Neuronal stem cell (in vitro differentiated cells): ENCODE results near the gene ZNF423.

Experiments
- DNase-seq: peaks from one replicate; pipeline ENCODE4 v3.0.0-alpha.2; 2013; ENCODE audit warnings: low spot score
- H2AFZ ChIP-seq: one replicate; pipeline ENCODE4 v1.6.1; 2013; ENCODE audit warnings: mild to moderate bottlenecking, low read length, inconsistent platforms
- H2AK5ac ChIP-seq: 2 replicates; pipeline ENCODE4 v1.6.1; 2013; ENCODE audit warnings: low read depth, mild to moderate bottlenecking, inconsistent platforms, low read length, moderate library complexity, mixed read lengths
- H2BK120ac ChIP-seq: 2 replicates; pipeline ENCODE4 v1.6.1; 2013; ENCODE audit warnings: low read depth, mild to moderate bottlenecking, inconsistent platforms, low read length, moderate library complexity, mixed read lengths
- H2BK12ac ChIP-seq: one replicate; pipeline ENCODE4 v1.6.1; 2013; ENCODE audit warnings: low read length, inconsistent platforms
- H2BK15ac ChIP-seq: 2 replicates; pipeline ENCODE4 v1.6.1; 2013; ENCODE audit warnings: mild to moderate bottlenecking, low read length, inconsistent platforms, mixed read lengths
- H2BK5ac ChIP-seq: one replicate; pipeline ENCODE4 v1.6.1; 2013; ENCODE audit warnings: inconsistent platforms, mild to moderate bottlenecking, low read length, moderate library complexity
- H3K14ac ChIP-seq: one replicate; pipeline ENCODE4 v1.6.1; 2013; ENCODE audit warnings: low read length, inconsistent platforms
- H3K18ac ChIP-seq: 2 replicates; pipeline ENCODE4 v1.6.1; 2013; ENCODE audit warnings: low read length, inconsistent platforms
- H3K23ac ChIP-seq: 2 replicates; pipeline ENCODE4 v1.6.1; 2013; ENCODE audit warnings: low read depth, mild to moderate bottlenecking, mixed read lengths, low read length, inconsistent platforms; ENCODE audit not compliant: poor library complexity
- H3K27ac ChIP-seq: replicated peaks from 3 replicates; pipeline ENCODE4 v1.5.1; 2013; ENCODE audit warnings: low read length, inconsistent platforms
- H3K27me3 ChIP-seq, 3 experiments: 2 replicates each; pipeline ENCODE4 v1.6.1; 2013; ENCODE audit warnings: low read length in 3 of 3, mild to moderate bottlenecking in 2 of 3, inconsistent platforms in 1 of 3, low read depth in 1 of 3, mixed read lengths in 1 of 3, moderate library complexity in 1 of 3; ENCODE audit not compliant: control insufficient read depth in 3 of 3, insufficient read depth in 3 of 3
- H3K36me3 ChIP-seq, 2 donors: replicated peaks in 1 of 2; 2 replicates each; pipeline ENCODE4 v1.6.1; 2013; ENCODE audit warnings: low read length in 2 of 2; ENCODE audit not compliant: control insufficient read depth in 2 of 2, insufficient read depth in 2 of 2
- H3K4ac ChIP-seq: 2 replicates; pipeline ENCODE4 v1.6.1; 2013; ENCODE audit warnings: inconsistent platforms, mild to moderate bottlenecking, low read length, moderate library complexity
- H3K4me1 ChIP-seq, 2 donors: 1 replicate in 1 of 2; 2 replicates in 1 of 2; pipeline ENCODE4 v1.6.1; 2013; ENCODE audit warnings: low read length in 2 of 2, low read depth in 1 of 2; ENCODE audit not compliant: control insufficient read depth in 2 of 2, insufficient read depth in 1 of 2
- H3K4me2 ChIP-seq: one replicate; pipeline ENCODE4 v1.6.1; 2013; ENCODE audit warnings: mild to moderate bottlenecking, low read length, inconsistent platforms; ENCODE audit not compliant: insufficient read depth, poor library complexity, severe bottlenecking
- H3K4me3 ChIP-seq, 2 donors: 2 replicates each; pipeline ENCODE4 v1.5.1; 2013; ENCODE audit warnings: low read length in 2 of 2, mild to moderate bottlenecking in 2 of 2, inconsistent platforms in 1 of 2, moderate library complexity in 1 of 2
- H3K79me1 ChIP-seq: one replicate; pipeline ENCODE4 v1.6.1; 2013; ENCODE audit warnings: low read depth, mild to moderate bottlenecking, inconsistent platforms, low read length, moderate library complexity
- H3K9ac ChIP-seq: one replicate; pipeline ENCODE4 v1.6.1; 2013; ENCODE audit warnings: mild to moderate bottlenecking, low read depth, low read length, inconsistent platforms; ENCODE audit not compliant: poor library complexity
- H3K9me3 ChIP-seq, 2 donors: replicated peaks in 1 of 2; 2 replicates each; pipeline versions ENCODE3 to v1.6.1; 2013; ENCODE audit warnings: low read length in 2 of 2, mild to moderate bottlenecking in 2 of 2, inconsistent platforms in 1 of 2, low read depth in 1 of 2, mixed read lengths in 1 of 2, moderate library complexity in 1 of 2; ENCODE audit not compliant: control insufficient read depth in 2 of 2, insufficient read depth in 1 of 2
- H4K8ac ChIP-seq: one replicate; pipeline ENCODE4 v1.6.1; 2013; ENCODE audit warnings: low read depth, mild to moderate bottlenecking, inconsistent platforms, low read length, moderate library complexity
- H4K91ac ChIP-seq: one replicate; pipeline ENCODE4 v1.6.1; 2013; ENCODE audit warnings: low read length, low read depth, mild to moderate bottlenecking, inconsistent platforms; ENCODE audit not compliant: poor library complexity
- WGBS, 2 donors: extraction: QIAGEN DNeasy Blood & Tissue Kit; methylation state at CpG; one replicate each; pipeline ENCODE4 v1.1.7; 2013; ENCODE audit warnings: missing lambda C conversion rate in 2 of 2, mixed read lengths in 1 of 2; ENCODE audit not compliant: insufficient read length in 2 of 2, insufficient replicate concordance in 1 of 2; ENCODE audit errors: extremely low coverage in 2 of 2; 5-methylcytosine and 5-hydroxymethylcytosine counted together

ZNF423 gene

GRCh38 chr16:49540836-49541235, 315.1 kb downstream of the ZNF423 start:
- Histone ChIP-seq H4K8ac (no peak overlapping the region), H3K14ac (no peak overlapping the region), H2BK5ac (no peak overlapping the region), H2BK12ac (no peak overlapping the region), H3K9ac (no peak overlapping the region), H3K4me3 (no peak overlapping the region), H3K9me3 (no peaks in the 10 kb centered on the region), H3K4me2 (no peak overlapping the region), H2AFZ (no peak overlapping the region), H3K4me1 (peaks cover 6 to 27% of the 10 kb centered on the region in 2 donors), H4K91ac (no peak overlapping the region), H2BK120ac (no peak overlapping the region), H3K79me1 (peaks cover 5% of the 10 kb centered on the region), H2AK5ac (no peak overlapping the region), H3K18ac (peak overlapping the region; percentile 40), H3K27me3 (no peaks in the 10 kb centered on the region), H3K4ac (no peak overlapping the region), H3K23ac (no peak overlapping the region), H3K27ac (no peak overlapping the region), H3K36me3 (peaks cover 0 to 6% of the 10 kb centered on the region in 2 donors), H2BK15ac (no peak overlapping the region)
- no CpG with 5 or more reads among the region's 2 CpGs for WGBS, 2 donors
- no peak for DNase-seq

GRCh38 chr16:49539758-49540157, 316.2 kb downstream of the ZNF423 start:
- Histone ChIP-seq H2BK15ac (no peak overlapping the region), H3K23ac (no peak overlapping the region), H3K18ac (peak overlapping the region; percentile 22), H2AFZ (no peak overlapping the region), H3K4me1 (peaks cover 6 to 27% of the 10 kb centered on the region in 2 donors), H4K8ac (no peak overlapping the region), H3K27me3 (no peaks in the 10 kb centered on the region), H3K14ac (no peak overlapping the region), H3K36me3 (peaks cover 0 to 4% of the 10 kb centered on the region in 2 donors), H3K79me1 (peaks cover 5% of the 10 kb centered on the region), H3K9me3 (no peaks in the 10 kb centered on the region), H4K91ac (peak overlapping the region; percentile 38), H2BK5ac (no peak overlapping the region), H3K4me2 (no peak overlapping the region), H2BK12ac (no peak overlapping the region), H2BK120ac (no peak overlapping the region), H3K9ac (peak overlapping the region; percentile 54), H3K4me3 (no peak overlapping the region), H3K27ac (no peak overlapping the region), H3K4ac (no peak overlapping the region), H2AK5ac (no peak overlapping the region)
- DNase-seq: no peak
- WGBS, 2 donors: no CpG with 5 or more reads among the region's 4 CpGs

GRCh38 chr16:49537924-49538459, 317.9 kb downstream of the ZNF423 start:
- H3K14ac ChIP-seq: no peak overlapping the region
- H2AFZ ChIP-seq: no peak overlapping the region
- H3K9me3 ChIP-seq: no peaks in the 10 kb centered on the region
- H2BK5ac ChIP-seq: no peak overlapping the region
- H3K79me1 ChIP-seq: peaks cover 7% of the 10 kb centered on the region
- H3K27ac ChIP-seq: no peak overlapping the region
- H3K4me2 ChIP-seq: no peak overlapping the region
- DNase-seq: no peak
- H3K18ac ChIP-seq: no peak overlapping the region
- no peak overlapping the region for H3K4ac ChIP-seq
- H3K9ac ChIP-seq: no peak overlapping the region
- H3K4me1 ChIP-seq: peaks cover 9 to 18% of the 10 kb centered on the region in 2 donors
- no peak overlapping the region for H2AK5ac ChIP-seq
- no peak overlapping the region for H4K91ac ChIP-seq
- no peaks in the 10 kb centered on the region for H3K27me3 ChIP-seq
- H3K36me3 ChIP-seq: no peaks in the 10 kb centered on the region
- no peak overlapping the region for H2BK12ac ChIP-seq
- no CpG with 5 or more reads among the region's 7 CpGs for WGBS, 2 donors
- no peak overlapping the region for H2BK120ac ChIP-seq
- no peak overlapping the region for H4K8ac ChIP-seq
- H2BK15ac ChIP-seq: no peak overlapping the region
- H3K4me3 ChIP-seq: no peak overlapping the region
- no peak overlapping the region for H3K23ac ChIP-seq

GRCh38 chr16:49534901-49535610, 320.9 kb downstream of the ZNF423 start:
- H3K4me2 ChIP-seq: no peak overlapping the region
- H3K9me3 ChIP-seq: no peaks in the 10 kb centered on the region
- no peak overlapping the region for H3K14ac ChIP-seq
- H2BK12ac ChIP-seq: no peak overlapping the region
- no peak overlapping the region for H3K18ac ChIP-seq
- no peaks in the 10 kb centered on the region for H3K27me3 ChIP-seq
- H3K4me1 ChIP-seq: peaks cover 30 to 33% of the 10 kb centered on the region in 2 donors
- H3K79me1 ChIP-seq: peaks cover 4% of the 10 kb centered on the region
- H3K27ac ChIP-seq: no peak overlapping the region
- H3K4me3 ChIP-seq: no peak overlapping the region
- no peaks in the 10 kb centered on the region for H3K36me3 ChIP-seq
- H3K9ac ChIP-seq: no peak overlapping the region
- no peak overlapping the region for H2BK120ac ChIP-seq
- H4K8ac ChIP-seq: no peak overlapping the region
- H3K23ac ChIP-seq: no peak overlapping the region
- no peak overlapping the region for H3K4ac ChIP-seq
- H4K91ac ChIP-seq: no peak overlapping the region
- no peak for DNase-seq
- H2BK15ac ChIP-seq: no peak overlapping the region
- H2BK5ac ChIP-seq: no peak overlapping the region
- no CpG with 5 or more reads among the region's 13 CpGs for WGBS, 2 donors
- H2AFZ ChIP-seq: no peak overlapping the region
- H2AK5ac ChIP-seq: no peak overlapping the region
